ENCODE data around the gene MBD3.
A peak's percentile ranks its signal among the peaks of the same experiment; 100 is the strongest.

Gene MBD3

GRCh38 chr19:1606138-1606651 lies 13.5 kb upstream of the MBD3 start (continued):
- no peak for TF ChIP-seq ZNF132 (tag by site-specific recombination; IDR thresholded peaks at IDR 0.05; ENCODE audit: borderline replicate concordance)
- no peak for TF ChIP-seq GLIS2 (tag by site-specific recombination; IDR thresholded peaks at IDR 0.05)
- TF ChIP-seq, protein P1, sequence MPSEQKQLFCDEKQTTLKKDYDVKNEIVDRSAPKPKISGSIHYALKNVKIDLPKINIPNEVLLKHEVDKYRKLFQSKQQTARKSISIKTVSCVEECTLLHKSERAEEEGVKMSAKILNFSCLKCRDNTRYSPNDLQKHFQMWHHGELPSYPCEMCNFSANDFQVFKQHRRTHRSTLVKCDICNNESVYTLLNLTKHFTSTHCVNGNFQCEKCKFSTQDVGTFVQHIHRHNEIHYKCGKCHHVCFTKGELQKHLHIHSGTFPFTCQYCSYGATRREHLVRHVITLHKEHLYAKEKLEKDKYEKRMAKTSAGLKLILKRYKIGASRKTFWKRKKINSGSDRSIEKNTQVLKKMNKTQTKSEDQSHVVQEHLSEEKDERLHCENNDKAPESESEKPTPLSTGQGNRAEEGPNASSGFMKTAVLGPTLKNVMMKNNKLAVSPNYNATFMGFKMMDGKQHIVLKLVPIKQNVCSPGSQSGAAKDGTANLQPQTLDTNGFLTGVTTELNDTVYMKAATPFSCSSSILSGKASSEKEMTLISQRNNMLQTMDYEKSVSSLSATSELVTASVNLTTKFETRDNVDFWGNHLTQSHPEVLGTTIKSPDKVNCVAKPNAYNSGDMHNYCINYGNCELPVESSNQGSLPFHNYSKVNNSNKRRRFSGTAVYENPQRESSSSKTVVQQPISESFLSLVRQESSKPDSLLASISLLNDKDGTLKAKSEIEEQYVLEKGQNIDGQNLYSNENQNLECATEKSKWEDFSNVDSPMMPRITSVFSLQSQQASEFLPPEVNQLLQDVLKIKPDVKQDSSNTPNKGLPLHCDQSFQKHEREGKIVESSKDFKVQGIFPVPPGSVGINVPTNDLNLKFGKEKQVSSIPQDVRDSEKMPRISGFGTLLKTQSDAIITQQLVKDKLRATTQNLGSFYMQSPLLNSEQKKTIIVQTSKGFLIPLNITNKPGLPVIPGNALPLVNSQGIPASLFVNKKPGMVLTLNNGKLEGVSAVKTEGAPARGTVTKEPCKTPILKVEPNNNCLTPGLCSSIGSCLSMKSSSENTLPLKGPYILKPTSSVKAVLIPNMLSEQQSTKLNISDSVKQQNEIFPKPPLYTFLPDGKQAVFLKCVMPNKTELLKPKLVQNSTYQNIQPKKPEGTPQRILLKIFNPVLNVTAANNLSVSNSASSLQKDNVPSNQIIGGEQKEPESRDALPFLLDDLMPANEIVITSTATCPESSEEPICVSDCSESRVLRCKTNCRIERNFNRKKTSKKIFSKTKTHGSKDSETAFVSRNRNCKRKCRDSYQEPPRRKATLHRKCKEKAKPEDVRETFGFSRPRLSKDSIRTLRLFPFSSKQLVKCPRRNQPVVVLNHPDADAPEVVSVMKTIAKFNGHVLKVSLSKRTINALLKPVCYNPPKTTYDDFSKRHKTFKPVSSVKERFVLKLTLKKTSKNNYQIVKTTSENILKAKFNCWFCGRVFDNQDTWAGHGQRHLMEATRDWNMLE (tag by site-specific recombination; conservative IDR thresholded peaks at IDR 0.05; ENCODE audit: low read depth), result no peak
- no peak for TF ChIP-seq ZNF223 (tag by site-specific recombination; IDR thresholded peaks at IDR 0.05)
- no peak for TF ChIP-seq ZNF248 (tag by site-specific recombination; IDR thresholded peaks at IDR 0.05)
- TF ChIP-seq ZNF549 (tag by site-specific recombination; IDR thresholded peaks at IDR 0.05), result no peak
- no peak for TF ChIP-seq ZNF311 (tag by site-specific recombination; IDR thresholded peaks at IDR 0.05; ENCODE audit: borderline replicate concordance)
- no peak for TF ChIP-seq FEZF1 (tag by site-specific recombination; IDR thresholded peaks at IDR 0.05)
- no peak for TF ChIP-seq SCRT1 (tag by site-specific recombination; IDR thresholded peaks at IDR 0.05; ENCODE audit: borderline replicate concordance)
- no peak for TF ChIP-seq ZNF529 (tag by site-specific recombination; IDR thresholded peaks at IDR 0.05; ENCODE audit: insufficient replicate concordance)
- TF ChIP-seq KLF1 (tag by site-specific recombination; IDR thresholded peaks at IDR 0.05), result no peak
- no peak for TF ChIP-seq RBAK (tag by site-specific recombination; IDR thresholded peaks at IDR 0.05)
- no peak for TF ChIP-seq ZNF214 (tag by site-specific recombination; IDR thresholded peaks at IDR 0.05; ENCODE audit: borderline replicate concordance)
- no peak for TF ChIP-seq ZNF837 (tag by site-specific recombination; IDR thresholded peaks at IDR 0.05)
- TF ChIP-seq ZNF843 (tag by site-specific recombination; IDR thresholded peaks at IDR 0.05), result no peak
- TF ChIP-seq ZBTB44 (tag by site-specific recombination; IDR thresholded peaks at IDR 0.05), result no peak
- TF ChIP-seq ZXDB (tag by site-specific recombination; IDR thresholded peaks at IDR 0.05), result no peak
- TF ChIP-seq ZNF211 (tag by site-specific recombination; IDR thresholded peaks at IDR 0.05; ENCODE audit: low read depth), result no peak
- TF ChIP-seq OVOL3 (tag by site-specific recombination; IDR thresholded peaks at IDR 0.05), result no peak
- TF ChIP-seq ZNF610 (tag by site-specific recombination; IDR thresholded peaks at IDR 0.05; ENCODE audit: borderline replicate concordance), result no peak
- no peak for TF ChIP-seq ZNF561 (tag by site-specific recombination; IDR thresholded peaks at IDR 0.05; ENCODE audit: borderline replicate concordance)
- TF ChIP-seq ZNF391 (tag by site-specific recombination; IDR thresholded peaks at IDR 0.05; ENCODE audit: borderline replicate concordance, low read depth), result no peak
- peak; percentile 86 for TF ChIP-seq ZNF280D (tag by site-specific recombination; IDR thresholded peaks at IDR 0.05)
- no peak for TF ChIP-seq ZNF488 (tag by site-specific recombination; IDR thresholded peaks at IDR 0.05)
- TF ChIP-seq, protein P2, sequence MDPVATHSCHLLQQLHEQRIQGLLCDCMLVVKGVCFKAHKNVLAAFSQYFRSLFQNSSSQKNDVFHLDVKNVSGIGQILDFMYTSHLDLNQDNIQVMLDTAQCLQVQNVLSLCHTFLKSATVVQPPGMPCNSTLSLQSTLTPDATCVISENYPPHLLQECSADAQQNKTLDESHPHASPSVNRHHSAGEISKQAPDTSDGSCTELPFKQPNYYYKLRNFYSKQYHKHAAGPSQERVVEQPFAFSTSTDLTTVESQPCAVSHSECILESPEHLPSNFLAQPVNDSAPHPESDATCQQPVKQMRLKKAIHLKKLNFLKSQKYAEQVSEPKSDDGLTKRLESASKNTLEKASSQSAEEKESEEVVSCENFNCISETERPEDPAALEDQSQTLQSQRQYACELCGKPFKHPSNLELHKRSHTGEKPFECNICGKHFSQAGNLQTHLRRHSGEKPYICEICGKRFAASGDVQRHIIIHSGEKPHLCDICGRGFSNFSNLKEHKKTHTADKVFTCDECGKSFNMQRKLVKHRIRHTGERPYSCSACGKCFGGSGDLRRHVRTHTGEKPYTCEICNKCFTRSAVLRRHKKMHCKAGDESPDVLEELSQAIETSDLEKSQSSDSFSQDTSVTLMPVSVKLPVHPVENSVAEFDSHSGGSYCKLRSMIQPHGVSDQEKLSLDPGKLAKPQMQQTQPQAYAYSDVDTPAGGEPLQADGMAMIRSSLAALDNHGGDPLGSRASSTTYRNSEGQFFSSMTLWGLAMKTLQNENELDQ (tag by site-specific recombination; IDR thresholded peaks at IDR 0.05; ENCODE audit: low read depth), result no peak
- no peak for TF ChIP-seq ZNF544 (tag by site-specific recombination; IDR thresholded peaks at IDR 0.05)
- TF ChIP-seq ZNF558 (tag by site-specific recombination; IDR thresholded peaks at IDR 0.05), result no peak
- no peak; the same call in 1 of the 2 replicates for TF ChIP-seq ZEB2 (tag by site-specific recombination; IDR thresholded peaks at IDR 0.05)
- TF ChIP-seq YY2 (tag by site-specific recombination; IDR thresholded peaks at IDR 0.05), result 0 out of 2 replicates have a peak, but pooled peaks have one; percentile 16

Data from HEK293 (cell line).